ENCODE data around the gene TKT.

DNA sequence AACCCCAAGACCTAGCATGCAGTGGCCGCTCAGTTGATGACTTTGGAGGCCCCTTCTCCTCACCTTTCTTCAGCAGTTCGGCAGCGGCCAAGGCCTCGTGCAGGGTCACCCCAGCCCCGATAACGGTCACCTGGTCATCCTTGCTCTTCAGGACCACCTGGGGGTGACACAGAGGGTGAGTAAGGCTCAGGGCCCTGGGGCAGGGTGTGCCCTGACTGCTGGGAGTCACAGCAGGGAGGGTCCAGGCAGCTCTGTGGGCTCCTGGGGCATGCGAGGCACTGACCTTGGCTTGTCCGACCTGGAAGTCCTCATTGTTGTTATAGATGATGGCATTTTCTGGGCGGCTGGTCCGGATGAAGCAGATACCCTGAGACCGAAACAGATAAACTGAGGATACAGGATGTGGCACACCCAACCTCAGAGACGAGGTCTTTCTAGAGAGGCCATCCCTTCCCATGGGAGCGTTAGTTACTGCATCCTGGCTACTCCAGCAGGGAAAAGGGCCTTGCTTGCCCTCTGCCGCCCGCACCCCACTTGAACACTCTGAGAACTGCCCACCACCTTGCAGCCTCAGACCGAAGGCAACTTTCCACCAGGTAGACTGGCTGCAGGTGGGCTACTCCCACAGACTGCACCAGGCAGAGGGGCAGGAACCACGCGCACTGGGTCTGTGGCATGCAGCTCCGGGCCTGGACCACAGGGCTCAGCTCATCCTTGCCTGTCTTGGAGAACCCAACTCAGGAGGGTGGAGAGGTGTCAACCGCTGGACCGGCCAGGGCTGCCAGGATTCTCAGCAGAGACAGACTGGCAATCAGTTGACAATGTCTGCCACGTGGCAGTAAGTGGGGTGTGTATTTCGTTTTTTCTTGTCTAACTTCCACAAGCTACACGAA, 27.6 kb downstream of the TKT start:
- TF ChIP-seq, protein P1, sequence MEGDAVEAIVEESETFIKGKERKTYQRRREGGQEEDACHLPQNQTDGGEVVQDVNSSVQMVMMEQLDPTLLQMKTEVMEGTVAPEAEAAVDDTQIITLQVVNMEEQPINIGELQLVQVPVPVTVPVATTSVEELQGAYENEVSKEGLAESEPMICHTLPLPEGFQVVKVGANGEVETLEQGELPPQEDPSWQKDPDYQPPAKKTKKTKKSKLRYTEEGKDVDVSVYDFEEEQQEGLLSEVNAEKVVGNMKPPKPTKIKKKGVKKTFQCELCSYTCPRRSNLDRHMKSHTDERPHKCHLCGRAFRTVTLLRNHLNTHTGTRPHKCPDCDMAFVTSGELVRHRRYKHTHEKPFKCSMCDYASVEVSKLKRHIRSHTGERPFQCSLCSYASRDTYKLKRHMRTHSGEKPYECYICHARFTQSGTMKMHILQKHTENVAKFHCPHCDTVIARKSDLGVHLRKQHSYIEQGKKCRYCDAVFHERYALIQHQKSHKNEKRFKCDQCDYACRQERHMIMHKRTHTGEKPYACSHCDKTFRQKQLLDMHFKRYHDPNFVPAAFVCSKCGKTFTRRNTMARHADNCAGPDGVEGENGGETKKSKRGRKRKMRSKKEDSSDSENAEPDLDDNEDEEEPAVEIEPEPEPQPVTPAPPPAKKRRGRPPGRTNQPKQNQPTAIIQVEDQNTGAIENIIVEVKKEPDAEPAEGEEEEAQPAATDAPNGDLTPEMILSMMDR (IDR thresholded peaks at IDR 0.05): no peak
- TF ChIP-seq REST (IDR thresholded peaks at IDR 0.05) (no peak), TP53 (CRISPR knock-in tag; IDR thresholded peaks at IDR 0.05) (no peak)
- TF ChIP-seq, protein P2, sequence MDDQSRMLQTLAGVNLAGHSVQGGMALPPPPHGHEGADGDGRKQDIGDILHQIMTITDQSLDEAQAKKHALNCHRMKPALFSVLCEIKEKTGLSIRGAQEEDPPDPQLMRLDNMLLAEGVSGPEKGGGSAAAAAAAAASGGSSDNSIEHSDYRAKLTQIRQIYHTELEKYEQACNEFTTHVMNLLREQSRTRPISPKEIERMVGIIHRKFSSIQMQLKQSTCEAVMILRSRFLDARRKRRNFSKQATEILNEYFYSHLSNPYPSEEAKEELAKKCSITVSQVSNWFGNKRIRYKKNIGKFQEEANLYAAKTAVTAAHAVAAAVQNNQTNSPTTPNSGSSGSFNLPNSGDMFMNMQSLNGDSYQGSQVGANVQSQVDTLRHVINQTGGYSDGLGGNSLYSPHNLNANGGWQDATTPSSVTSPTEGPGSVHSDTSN (IDR thresholded peaks at IDR 0.05): no peak

Data from A549 (cell line).